GM21381 (cell line): ENCODE results near the gene LYPD3.
A peak's percentile ranks its signal among the peaks of the same experiment; 100 is the strongest.

Source experiments
- ATAC-seq: cut with Tn5 transposase; IDR thresholded peaks from one replicate; pipeline ENCODE4 v1.9.1; 2021; ENCODE audit warnings: mild to moderate bottlenecking, moderate library complexity; ENCODE audit not compliant: unreplicated experiment

The LYPD3 gene

DNA sequence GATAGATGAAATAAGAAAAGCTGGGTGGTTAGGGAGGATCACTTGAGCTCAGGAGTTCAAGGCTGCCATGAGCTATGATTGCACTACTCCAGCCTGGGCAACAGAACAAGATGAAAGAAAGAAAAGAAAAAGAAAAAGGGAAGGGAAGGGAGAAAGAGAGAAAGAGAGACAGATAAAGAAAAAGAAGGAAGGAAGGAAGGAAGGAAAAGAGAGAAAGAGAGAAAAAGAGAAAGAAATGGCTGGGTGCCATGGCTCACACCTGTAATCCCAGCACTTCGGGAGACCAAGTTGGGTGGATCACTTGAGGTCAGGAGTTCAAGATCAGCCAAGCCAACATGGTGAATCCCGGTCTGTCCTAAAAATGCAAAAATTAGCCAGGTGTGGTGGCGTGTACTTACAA is 29.6 kb downstream of the LYPD3 start:
- no peak for ATAC-seq

DNA sequence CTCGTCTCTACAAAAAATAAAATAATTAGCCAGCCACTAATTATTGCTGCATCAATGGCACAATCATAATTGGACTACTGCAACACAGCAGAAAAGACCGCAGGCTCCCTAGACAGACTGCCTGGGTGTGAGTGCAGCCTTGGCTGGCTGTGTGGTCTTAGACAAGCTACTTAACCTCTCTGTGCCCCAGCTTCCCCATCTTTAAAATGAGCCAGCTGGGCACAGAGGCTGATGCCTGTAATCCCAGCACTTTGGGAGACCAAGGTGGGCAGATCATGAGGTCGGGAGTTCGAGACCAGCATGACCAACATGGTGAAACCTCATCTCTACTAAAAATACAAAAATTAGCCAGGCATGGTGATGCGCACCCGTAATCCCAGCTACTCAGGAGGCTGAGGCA is 31.7 kb downstream of the LYPD3 start:
- ATAC-seq = no peak

DNA sequence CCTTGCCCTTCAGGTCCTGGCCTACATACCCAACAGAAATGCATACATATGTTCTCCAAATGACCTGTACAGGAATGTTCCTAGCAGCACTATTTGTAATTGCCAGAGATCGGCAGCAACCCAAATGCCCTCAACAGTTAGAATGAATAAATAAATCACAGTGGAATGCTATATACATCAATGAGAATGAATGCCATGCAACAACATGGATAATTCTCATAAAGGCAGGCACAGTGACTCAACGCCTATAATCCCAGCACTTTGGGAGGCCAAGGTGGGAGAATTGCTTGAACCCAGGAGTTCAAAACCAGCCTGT is 32.1 kb downstream of the LYPD3 start:
- no peak for ATAC-seq

- no peak for ATAC-seq
Observed at GRCh38 chr19:43430976-43431375, 34.4 kb downstream of the LYPD3 start.

DNA sequence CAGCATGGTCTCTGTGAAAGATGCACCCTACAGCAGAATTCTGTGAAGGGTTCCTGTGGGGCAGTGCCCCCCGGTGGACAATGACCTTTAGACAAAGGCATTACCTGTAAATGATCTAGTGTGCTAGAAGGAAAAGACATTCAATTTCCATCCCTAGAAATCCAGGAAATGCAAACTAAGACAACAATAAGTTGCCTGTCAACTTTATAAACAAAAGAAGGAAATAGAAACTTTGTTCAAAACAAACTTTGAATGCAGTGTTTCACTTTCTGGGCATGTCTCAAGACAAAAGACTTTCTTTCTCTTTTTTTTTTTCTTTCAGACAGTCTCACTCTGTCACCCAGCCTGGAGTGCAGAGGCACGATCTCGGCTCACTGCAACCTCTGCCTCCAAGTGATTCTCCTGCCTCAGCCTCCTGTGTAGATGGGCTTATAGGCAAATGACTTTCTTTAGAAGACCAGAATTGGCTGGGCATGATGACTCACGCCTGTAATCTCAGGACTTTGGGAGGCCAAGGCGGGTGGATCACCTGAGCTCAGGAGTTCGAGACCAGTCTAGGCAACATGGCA is 35.2 kb downstream of the LYPD3 start:
- peak; percentile 55 for ATAC-seq

- ATAC-seq = no peak
Observed at GRCh38 chr19:43429395-43429794, 36.0 kb downstream of the LYPD3 start.

- ATAC-seq = no peak
Observed at GRCh38 chr19:43425567-43426392, 39.6 kb downstream of the LYPD3 start.

GRCh38 chr19:43423779-43424178 is 41.6 kb downstream of the LYPD3 start:
- no peak for ATAC-seq

DNA sequence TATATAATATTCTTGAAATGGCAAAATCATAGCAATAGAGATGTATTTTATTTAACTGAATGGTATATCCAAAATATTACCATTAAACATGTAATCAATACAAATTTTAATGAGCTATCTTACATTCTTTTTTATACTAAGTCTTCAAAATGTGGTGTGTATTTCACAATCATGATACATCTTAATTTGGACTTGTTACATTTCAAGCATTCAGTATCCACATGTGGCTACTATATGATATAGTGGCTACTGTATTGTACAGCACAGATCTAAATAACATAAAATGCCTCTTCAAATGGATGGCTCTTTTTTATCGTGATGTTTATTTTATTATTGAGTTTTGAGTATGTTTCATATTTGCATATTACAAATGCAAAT is 42.7 kb downstream of the LYPD3 start:
- no peak for ATAC-seq

DNA sequence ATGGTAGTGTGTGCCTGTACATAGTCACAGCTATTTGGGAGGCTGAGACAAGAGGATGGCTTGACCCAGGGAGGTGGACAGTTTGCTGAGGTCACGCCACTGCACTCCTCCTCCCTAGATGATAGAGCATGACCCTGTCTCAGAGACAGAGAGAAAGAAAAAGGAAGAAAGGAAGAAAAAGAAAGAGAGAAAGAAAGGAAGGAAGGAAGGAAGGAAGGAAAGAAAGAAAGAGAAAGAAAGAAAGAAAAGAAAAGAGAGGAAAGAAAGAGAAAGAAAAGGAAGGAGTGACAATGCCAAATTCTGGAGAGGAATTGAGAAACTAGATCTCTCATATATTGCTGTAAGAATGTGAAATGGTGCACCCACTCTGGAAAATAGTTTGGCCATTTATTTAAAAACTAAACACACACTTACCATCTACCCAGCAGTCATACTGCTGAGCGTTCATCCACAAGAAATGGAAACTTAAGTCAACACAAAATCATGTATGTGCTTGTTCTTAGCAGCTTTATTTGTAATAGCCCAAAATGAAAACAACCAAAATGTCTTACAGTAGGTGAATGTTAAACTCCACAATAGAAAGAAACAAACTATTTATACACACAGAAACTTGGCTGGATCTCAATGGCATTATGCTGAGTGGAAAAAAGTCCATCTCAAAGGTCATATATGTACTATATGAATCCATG is 43.3 kb downstream of the LYPD3 start:
- ATAC-seq = no peak

DNA sequence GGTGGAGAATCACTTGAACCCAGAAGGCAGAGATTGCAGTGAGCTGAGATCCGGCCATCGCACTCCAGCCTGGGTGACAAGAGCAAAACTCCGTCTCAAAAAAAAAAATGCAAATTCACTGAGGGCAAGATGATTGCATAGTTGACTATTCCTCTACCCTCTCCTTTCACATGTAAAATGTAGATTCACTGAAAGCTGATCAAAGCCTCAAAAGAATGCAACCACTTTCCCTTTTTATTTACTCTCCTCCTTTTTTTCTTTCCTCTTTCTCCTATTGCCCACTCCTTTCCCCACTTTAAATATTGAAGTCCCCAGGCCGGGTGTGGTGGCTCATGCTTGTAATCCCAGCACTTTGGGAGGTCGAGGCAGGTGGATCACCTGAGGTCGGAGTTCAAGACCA is 44.5 kb downstream of the LYPD3 start:
- ATAC-seq = no peak

DNA sequence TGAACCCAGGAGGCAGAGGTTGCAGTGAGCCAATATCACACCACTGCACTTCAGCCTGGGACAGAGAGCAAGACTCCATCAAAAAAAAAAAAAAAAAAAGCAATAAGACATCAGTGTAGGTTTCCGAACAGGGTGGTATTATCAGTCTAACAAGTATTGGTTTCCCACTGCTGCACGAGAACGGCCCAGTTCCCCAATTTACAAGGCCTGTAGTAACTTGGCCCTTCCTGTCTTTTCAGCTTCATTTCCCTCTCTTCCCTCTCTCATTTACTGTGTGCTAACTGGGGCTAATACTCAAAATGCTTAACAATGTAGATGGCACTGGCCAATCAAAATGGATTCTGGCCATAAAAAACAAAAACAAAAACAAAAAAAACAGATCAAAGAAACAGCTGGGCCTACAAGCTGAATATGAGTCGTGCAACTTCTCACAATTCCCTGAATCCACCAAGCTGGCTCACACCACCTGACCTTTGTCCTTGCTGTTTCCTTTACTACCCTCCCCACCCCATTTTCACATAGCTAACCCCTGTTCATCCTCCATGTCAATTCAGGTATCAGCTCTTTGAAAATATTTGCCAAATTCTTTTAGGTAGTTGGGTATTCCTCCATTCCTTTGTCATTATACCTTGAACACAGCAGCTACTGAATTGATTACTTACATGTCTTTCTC is 48.3 kb downstream of the LYPD3 start:
- no peak for ATAC-seq

DNA sequence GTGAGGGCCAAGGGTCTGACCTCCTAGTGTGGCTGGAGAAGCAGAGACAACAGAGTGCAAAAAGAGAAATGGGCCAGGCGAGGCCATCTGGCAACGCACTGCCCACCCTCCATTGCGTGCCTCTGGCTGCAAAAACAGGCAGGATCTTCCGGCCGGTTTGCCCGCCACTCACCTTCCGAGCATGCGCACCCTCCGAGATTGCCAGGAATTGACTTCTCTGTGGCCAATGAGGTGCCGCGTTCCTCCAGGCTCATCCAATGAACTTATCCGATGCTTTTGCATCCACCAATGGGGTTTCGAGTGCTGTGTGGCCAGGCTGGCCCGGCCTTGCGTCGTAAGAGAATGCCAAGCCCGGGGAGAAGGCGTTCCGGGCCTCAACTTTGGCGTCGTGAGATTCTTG is 50.9 kb downstream of the LYPD3 start, which contains the start of gene TEX101:
Gene TEX101 (plus strand): TSS at position 337 of the 400 bp plus-strand sequence. CDS start 1,030 bp downstream, outside the sequence.
- no peak for ATAC-seq

- ATAC-seq = no peak
Observed at GRCh38 chr19:43412441-43412840, 53.0 kb downstream of the LYPD3 start.
